GM20000 (cell line): ENCODE data around the gene CSF3R.

Experiments
- DNase-seq: peaks from one replicate; pipeline ENCODE4 v3.0.0; 2012; ENCODE audit warnings: low spot score
- CTCF ChIP-seq: IDR thresholded peaks from 2 replicates; pipeline ENCODE4 v1.5.1; 2012; ENCODE audit warnings: mild to moderate bottlenecking, control low read depth; ENCODE audit errors: extremely low read depth, missing control alignments

CSF3R gene

GRCh38 chr1:36476945-36477344 lies 5.8 kb downstream of the CSF3R start:
- no peak for TF ChIP-seq CTCF

GRCh38 chr1:36475910-36476604 lies 6.7 kb downstream of the CSF3R start:
- no peak for TF ChIP-seq CTCF
- no peak for DNase-seq

More at GRCh38 chr1:36476945-36477344, 5.8 kb downstream of the CSF3R start:
- no peak for DNase-seq

- TF ChIP-seq CTCF = no peak
- no peak for DNase-seq
Measured at GRCh38 chr1:36475341-36475740, 7.4 kb downstream of the CSF3R start.

- DNase-seq = no peak
- TF ChIP-seq CTCF = no peak
Measured at GRCh38 chr1:36472656-36473055, 10.1 kb downstream of the CSF3R start.

- no peak for TF ChIP-seq CTCF
- no peak for DNase-seq
Measured at GRCh38 chr1:36471830-36472641, 10.7 kb downstream of the CSF3R start.

GRCh38 chr1:36469163-36469562 lies 13.6 kb downstream of the CSF3R start:
- DNase-seq = no peak
- no peak for TF ChIP-seq CTCF

- TF ChIP-seq CTCF = no peak
- no peak for DNase-seq
Measured at GRCh38 chr1:36467700-36468455, 14.8 kb downstream of the CSF3R start.
